ENCODE data around the gene WDPCP. TPM values are rescaled to one million over a fixed set of nuclear protein-coding genes. Genes with fewer than 3 reads are reported as not detected.

The WDPCP gene
- total RNA-seq: 2.5 and 5.3 TPM in 2 replicates

GRCh38 chr2:63588385-63589147 lies at the start of gene WDPCP, which contains the start of gene MDH1:
Gene WDPCP, minus strand, starts transcription at chr2:63588477. Its CDS starts 206 bp downstream, at chr2:63588271.
Gene MDH1, plus strand, starts transcription at chr2:63588963. Its CDS starts 81 bp downstream, at chr2:63589044.

Other genes with a start within 250 kb of the WDPCP start
- 180 and 210 TPM in 2 replicates for gene MDH1, start 486 bp upstream of the WDPCP start, total RNA-seq